Activated CD4-positive, alpha-beta T cell treated with anti-CD3 and anti-CD28 coated beads, Interleukin-2, amount 10 ng/mL, durations not matched to agents 24 days and 14 days (primary cell): ENCODE measurements around the gene PHKB. TPM values are rescaled to one million over a fixed set of nuclear protein-coding genes. Genes with fewer than 3 reads are reported as not detected.

Source experiments
- DNase-seq: peaks from one replicate; pipeline ENCODE4 v3.0.0; 2022
- H3K27ac Mint-ChIP-seq: one replicate; pipeline ENCODE4 v1.8.0; 2022; ENCODE audit warnings: mild to moderate bottlenecking, mixed read lengths
- H3K27me3 Mint-ChIP-seq: one replicate; pipeline ENCODE4 v1.8.0; 2022; ENCODE audit warnings: mixed read lengths
- H3K36me3 Mint-ChIP-seq: one replicate; pipeline ENCODE4 v1.8.0; 2022; ENCODE audit warnings: low read depth, mild to moderate bottlenecking, mixed read lengths
- H3K4me1 Mint-ChIP-seq: one replicate; pipeline ENCODE4 v1.8.0; 2021; ENCODE audit warnings: mixed read lengths
- H3K4me3 Mint-ChIP-seq: one replicate; pipeline ENCODE4 v1.8.0; 2022; ENCODE audit warnings: mild to moderate bottlenecking, moderate library complexity, mixed read lengths
- H3K9me3 Mint-ChIP-seq: one replicate; pipeline ENCODE4 v1.8.0; 2021; ENCODE audit warnings: mixed read lengths
- intact Hi-C: fragments of 100-400 bp; cut with micrococcal nuclease; formaldehyde crosslinking; loops from one replicate; pipeline ENCODE4 v1.15.1; 2023
- total RNA-seq: library from RNA; stranded (reverse); gene quantifications from 2 replicates; pipeline ENCODE4 v1.2.3, GENCODE V29; 2022

PHKB gene
- total RNA-seq, 1 donor from 2014 or later = 27.9 TPM

GRCh38 chr16:47613251-47613650 lies 152.1 kb downstream of the PHKB start:
- H3K9me3 Mint-ChIP-seq = peaks cover 8% of the 10 kb centered on the region
- peak; percentile 24 for DNase-seq
- intact Hi-C loops = no loop called here
- no peak overlapping the region for H3K4me3 Mint-ChIP-seq
- peaks cover 24% of the 10 kb centered on the region for H3K36me3 Mint-ChIP-seq
- no peak overlapping the region for H3K27ac Mint-ChIP-seq
- H3K4me1 Mint-ChIP-seq = no peaks in the 10 kb centered on the region
- no peaks in the 10 kb centered on the region for H3K27me3 Mint-ChIP-seq

- no peak for DNase-seq
- peaks cover 4% of the 10 kb centered on the region for H3K9me3 Mint-ChIP-seq
- intact Hi-C loops = no loop called here
- H3K4me1 Mint-ChIP-seq = no peaks in the 10 kb centered on the region
- H3K27me3 Mint-ChIP-seq = no peaks in the 10 kb centered on the region
- no peak overlapping the region for H3K4me3 Mint-ChIP-seq
- H3K36me3 Mint-ChIP-seq = peaks cover 3% of the 10 kb centered on the region
- no peak overlapping the region for H3K27ac Mint-ChIP-seq
These were observed 156.6 kb downstream of the PHKB start for GRCh38 chr16:47617732-47618131.

GRCh38 chr16:47622451-47623176 lies 161.5 kb downstream of the PHKB start:
- H3K27ac Mint-ChIP-seq = no peak overlapping the region
- H3K4me1 Mint-ChIP-seq = no peaks in the 10 kb centered on the region
- intact Hi-C loops = no loop called here
- no peak for DNase-seq
- H3K4me3 Mint-ChIP-seq = no peak overlapping the region
- peaks cover 6% of the 10 kb centered on the region for H3K9me3 Mint-ChIP-seq
- H3K27me3 Mint-ChIP-seq = no peaks in the 10 kb centered on the region
- peaks cover 8% of the 10 kb centered on the region for H3K36me3 Mint-ChIP-seq

GRCh38 chr16:47624563-47624962 lies 163.4 kb downstream of the PHKB start:
- Mint-ChIP-seq H3K36me3 (peaks cover 8% of the 10 kb centered on the region), H3K4me3 (no peak overlapping the region), H3K9me3 (peaks cover 6% of the 10 kb centered on the region), H3K27ac (no peak overlapping the region), H3K27me3 (no peaks in the 10 kb centered on the region), H3K4me1 (no peaks in the 10 kb centered on the region)
- no peak for DNase-seq
- intact Hi-C loops = no loop called here

- no peaks in the 10 kb centered on the region for H3K4me1 Mint-ChIP-seq
- no peak overlapping the region for H3K4me3 Mint-ChIP-seq
- H3K36me3 Mint-ChIP-seq = peaks cover 10% of the 10 kb centered on the region
- no peak overlapping the region for H3K27ac Mint-ChIP-seq
- peaks cover 6% of the 10 kb centered on the region for H3K9me3 Mint-ChIP-seq
- no peak for DNase-seq
- intact Hi-C loops = no loop called here
- H3K27me3 Mint-ChIP-seq = no peaks in the 10 kb centered on the region
These were observed 164.0 kb downstream of the PHKB start for GRCh38 chr16:47625115-47625567.

- H3K4me3 Mint-ChIP-seq = no peak overlapping the region
These were observed 165.1 kb downstream of the PHKB start for GRCh38 chr16:47626246-47626645.

GRCh38 chr16:47627085-47627639 lies 166.0 kb downstream of the PHKB start:
- no peak for DNase-seq
- Mint-ChIP-seq H3K4me3 (no peak overlapping the region), H3K36me3 (peaks cover 13% of the 10 kb centered on the region), H3K4me1 (no peaks in the 10 kb centered on the region), H3K9me3 (peaks cover 6% of the 10 kb centered on the region), H3K27me3 (no peaks in the 10 kb centered on the region), H3K27ac (no peak overlapping the region)
- intact Hi-C loops = no loop called here

More at GRCh38 chr16:47626246-47626645, 165.1 kb downstream of the PHKB start:
- no peak overlapping the region for H3K27ac Mint-ChIP-seq
- intact Hi-C loops = no loop called here
- peaks cover 6% of the 10 kb centered on the region for H3K9me3 Mint-ChIP-seq
- no peaks in the 10 kb centered on the region for H3K4me1 Mint-ChIP-seq
- no peak for DNase-seq
- peaks cover 13% of the 10 kb centered on the region for H3K36me3 Mint-ChIP-seq
- H3K27me3 Mint-ChIP-seq = no peaks in the 10 kb centered on the region

- Mint-ChIP-seq H3K4me3 (no peak overlapping the region), H3K4me1 (no peaks in the 10 kb centered on the region), H3K36me3 (peaks cover 13% of the 10 kb centered on the region), H3K27ac (no peak overlapping the region), H3K27me3 (no peaks in the 10 kb centered on the region), H3K9me3 (peaks cover 6% of the 10 kb centered on the region)
- no peak for DNase-seq
- intact Hi-C loops = no loop called here
These were observed 166.6 kb downstream of the PHKB start for GRCh38 chr16:47627721-47628120.

- no peak overlapping the region for H3K4me3 Mint-ChIP-seq
- no peaks in the 10 kb centered on the region for H3K27me3 Mint-ChIP-seq
- no peak for DNase-seq
- peaks cover 2% of the 10 kb centered on the region for H3K4me1 Mint-ChIP-seq
- H3K36me3 Mint-ChIP-seq = peaks cover 18% of the 10 kb centered on the region
- H3K9me3 Mint-ChIP-seq = no peaks in the 10 kb centered on the region
- no peak overlapping the region for H3K27ac Mint-ChIP-seq
- intact Hi-C loops = no loop called here
These were observed 170.0 kb downstream of the PHKB start for GRCh38 chr16:47631131-47631530.

GRCh38 chr16:47634126-47634525 lies 173.0 kb downstream of the PHKB start:
- no peak for DNase-seq
- Mint-ChIP-seq H3K27me3 (no peaks in the 10 kb centered on the region), H3K4me3 (no peak overlapping the region), H3K9me3 (no peaks in the 10 kb centered on the region), H3K36me3 (peaks cover 20% of the 10 kb centered on the region), H3K4me1 (peaks cover 2% of the 10 kb centered on the region), H3K27ac (no peak overlapping the region)
- intact Hi-C loops = no loop called here

- Mint-ChIP-seq H3K36me3 (peaks cover 19% of the 10 kb centered on the region), H3K4me1 (peaks cover 2% of the 10 kb centered on the region), H3K4me3 (no peak overlapping the region), H3K27me3 (no peaks in the 10 kb centered on the region), H3K27ac (no peak overlapping the region), H3K9me3 (no peaks in the 10 kb centered on the region)
- no peak for DNase-seq
- intact Hi-C loops = no loop called here
These were observed 173.6 kb downstream of the PHKB start for GRCh38 chr16:47634727-47635126.

GRCh38 chr16:47636501-47637099 lies 175.5 kb downstream of the PHKB start:
- no peaks in the 10 kb centered on the region for H3K9me3 Mint-ChIP-seq

GRCh38 chr16:47638175-47638574 lies 177.0 kb downstream of the PHKB start:
- Mint-ChIP-seq H3K36me3 (peaks cover 22% of the 10 kb centered on the region), H3K4me3 (no peak overlapping the region), H3K27me3 (no peaks in the 10 kb centered on the region), H3K4me1 (peaks cover 3% of the 10 kb centered on the region), H3K9me3 (no peaks in the 10 kb centered on the region), H3K27ac (no peak overlapping the region)
- intact Hi-C loops = no loop called here
- DNase-seq = no peak

More at GRCh38 chr16:47636501-47637099, 175.5 kb downstream of the PHKB start:
- Mint-ChIP-seq H3K4me3 (no peak overlapping the region), H3K36me3 (peaks cover 16% of the 10 kb centered on the region), H3K4me1 (peaks cover 2% of the 10 kb centered on the region), H3K27me3 (no peaks in the 10 kb centered on the region), H3K27ac (no peak overlapping the region)
- DNase-seq = no peak
- intact Hi-C loops = no loop called here

- no peak overlapping the region for H3K4me3 Mint-ChIP-seq
- H3K27me3 Mint-ChIP-seq = no peaks in the 10 kb centered on the region
- H3K4me1 Mint-ChIP-seq = peaks cover 9% of the 10 kb centered on the region
- no peaks in the 10 kb centered on the region for H3K9me3 Mint-ChIP-seq
- H3K27ac Mint-ChIP-seq = no peak overlapping the region
- intact Hi-C loops = no loop called here
- DNase-seq = no peak
- peaks cover 20% of the 10 kb centered on the region for H3K36me3 Mint-ChIP-seq
These were observed 179.5 kb downstream of the PHKB start for GRCh38 chr16:47640661-47641060.
